NCI-H345 treated with DMSO at 0.1 percent for 48 hours (cell line): Measurements from ENCODE around the gene INHBA.

Source experiments
- DNase-seq: peaks from one replicate; lab custom pipeline; 2025; ENCODE audit not compliant: unreplicated experiment; lab: John Stamatoyannopoulos, UW

The INHBA gene

DNA sequence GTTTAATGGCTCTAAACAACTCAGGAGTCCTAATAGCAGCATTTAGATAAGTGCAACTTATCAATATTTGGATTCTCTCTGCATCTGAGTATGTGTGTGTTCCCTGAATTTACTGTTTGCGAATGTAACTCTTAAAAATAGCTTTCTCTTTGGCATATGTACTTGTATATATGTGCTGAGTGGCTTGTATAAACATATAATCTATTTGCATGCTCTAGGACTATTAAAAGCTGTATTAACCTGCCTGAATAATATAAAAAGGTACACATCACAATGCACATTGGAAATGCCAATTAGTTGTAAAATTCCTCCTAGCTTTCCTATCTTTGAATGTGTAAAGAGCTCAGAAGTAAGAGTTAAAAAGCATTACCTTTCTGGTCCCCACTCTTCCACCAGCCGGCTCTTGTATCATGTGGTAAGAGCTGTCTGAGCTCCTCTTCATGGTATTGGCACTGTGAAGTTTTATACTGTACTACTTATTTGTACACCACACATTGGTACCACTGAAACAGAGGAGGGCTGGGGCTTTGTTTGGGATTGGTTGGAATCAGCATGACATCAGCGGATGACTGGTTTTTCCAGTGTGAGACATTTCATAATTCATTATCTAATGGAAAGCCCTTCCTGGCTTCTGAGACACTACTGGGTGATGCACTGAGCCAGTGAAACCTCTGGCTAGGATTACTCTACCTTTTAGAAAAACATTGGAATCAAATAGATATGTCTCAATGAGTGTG, at the start of gene INHBA:
Gene INHBA, minus strand, starts transcription at position 456 of the 737 bp plus-strand sequence. CDS start 2,716 bp downstream, outside the sequence.
- DNase-seq: no peak

- DNase-seq: no peak
These were observed 49.7 kb upstream of the INHBA start for GRCh38 chr7:41752615-41753014.

DNA sequence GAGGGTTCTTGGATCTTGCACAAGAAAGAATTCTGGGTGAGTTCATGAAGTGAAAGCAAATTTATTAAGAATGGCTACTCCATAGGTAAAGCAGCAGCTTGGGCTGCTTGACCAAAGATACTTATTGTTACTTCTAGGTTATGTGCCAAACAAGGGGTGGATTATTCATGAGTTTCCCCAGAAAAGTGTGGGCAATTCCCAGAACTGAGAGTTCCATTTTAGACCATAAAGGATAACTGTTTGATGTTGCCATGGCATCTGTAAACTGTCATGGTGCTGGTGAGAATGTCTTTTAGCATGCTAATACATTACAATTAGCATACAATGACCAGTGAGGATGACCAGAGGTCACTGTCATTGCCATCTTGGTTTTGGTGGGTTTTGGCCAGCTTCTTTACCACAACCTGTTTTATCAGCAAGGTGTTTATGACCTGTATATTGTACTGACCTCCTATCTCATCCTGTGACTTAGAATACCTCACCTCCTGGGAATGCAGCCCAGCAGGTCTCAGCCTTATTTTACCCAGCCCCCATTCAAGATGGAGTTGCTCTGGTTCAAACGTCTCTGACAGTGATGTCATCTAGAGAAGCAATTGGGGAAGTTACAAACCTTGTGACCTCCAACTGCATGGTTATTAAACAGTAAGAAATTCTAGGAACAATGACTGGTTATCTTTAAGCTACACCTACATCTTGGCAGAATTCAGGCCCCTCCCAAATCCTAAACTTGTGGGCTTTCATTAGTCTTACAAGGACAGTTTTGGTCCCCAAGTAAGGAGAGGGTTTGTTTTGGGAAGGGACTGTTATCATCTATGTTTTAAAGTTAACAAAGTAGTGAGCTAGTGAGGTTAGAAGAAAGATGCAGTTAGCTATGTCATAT, 48.0 kb upstream of the INHBA start:
- no peak for DNase-seq

DNA sequence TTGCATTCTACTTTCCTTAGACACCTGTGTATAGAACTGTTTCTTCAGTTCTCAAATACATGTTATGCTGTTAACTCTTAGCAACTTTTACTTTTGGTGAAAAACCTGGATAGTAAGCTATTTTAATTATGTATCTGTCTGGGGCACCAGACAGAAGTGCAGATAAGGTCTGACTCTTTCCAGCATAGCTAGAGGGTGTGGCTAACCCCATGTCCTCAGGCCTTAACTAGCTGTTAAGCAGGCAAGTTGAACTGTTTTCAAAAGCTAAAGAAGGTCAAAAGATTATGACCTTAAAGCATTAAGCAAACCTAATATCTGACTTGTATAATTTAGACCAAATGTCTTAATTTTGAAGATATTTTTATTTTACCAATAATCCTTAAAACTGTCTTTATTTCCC, 45.1 kb upstream of the INHBA start:
- DNase-seq: no peak

GRCh38 chr7:41745451-41745850, 42.6 kb upstream of the INHBA start:
- DNase-seq: no peak

- no peak for DNase-seq
These were observed 41.3 kb upstream of the INHBA start for GRCh38 chr7:41744161-41744560.

DNA sequence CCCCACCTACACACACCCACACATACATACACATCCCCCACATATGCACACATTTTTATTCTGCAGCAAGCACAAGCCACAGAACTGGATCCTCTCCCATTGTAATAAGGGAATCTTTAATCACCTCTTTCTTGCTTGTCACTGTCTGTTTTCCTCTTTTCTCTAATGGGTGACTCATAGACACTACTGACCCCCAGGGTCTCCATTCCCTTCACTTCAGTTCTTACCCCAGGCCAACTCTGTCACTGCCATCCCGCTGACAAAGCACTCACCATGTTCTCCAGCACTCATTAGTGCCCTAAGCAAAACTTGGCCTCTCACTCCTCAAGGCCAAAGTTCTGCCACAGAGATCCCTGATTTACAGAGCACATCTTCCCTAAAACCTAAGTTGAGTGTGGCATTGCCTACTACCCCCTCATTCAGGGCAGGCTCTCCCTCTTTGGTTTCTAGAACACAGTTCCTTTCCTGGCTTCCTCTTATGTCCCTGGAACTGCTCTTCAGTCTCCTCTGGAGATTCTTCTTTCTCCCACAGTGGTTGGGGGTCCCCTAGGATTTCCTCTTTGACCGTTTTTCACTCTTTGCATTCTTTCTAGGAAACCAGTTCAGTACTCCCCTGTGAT, 39.6 kb upstream of the INHBA start:
- DNase-seq: no peak

DNA sequence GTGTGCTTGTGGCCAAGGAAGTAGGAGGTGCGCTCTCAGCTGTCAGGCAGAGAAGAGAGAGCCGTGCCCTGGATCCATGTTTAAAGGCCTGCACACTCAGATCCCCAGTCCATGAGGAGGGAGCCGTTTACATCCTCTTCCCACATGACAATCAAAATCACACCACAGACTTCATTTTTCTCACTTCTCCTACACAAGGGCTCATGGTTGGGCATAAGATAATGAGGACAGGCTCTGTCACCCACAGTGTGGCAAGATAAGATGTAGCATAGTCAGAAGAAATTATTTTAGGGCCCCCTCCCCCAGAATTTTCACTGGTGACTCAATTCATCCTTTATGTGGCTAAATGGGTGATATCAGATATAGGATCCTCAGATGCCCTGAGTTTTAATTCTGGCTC, 35.9 kb upstream of the INHBA start:
- no peak for DNase-seq

DNA sequence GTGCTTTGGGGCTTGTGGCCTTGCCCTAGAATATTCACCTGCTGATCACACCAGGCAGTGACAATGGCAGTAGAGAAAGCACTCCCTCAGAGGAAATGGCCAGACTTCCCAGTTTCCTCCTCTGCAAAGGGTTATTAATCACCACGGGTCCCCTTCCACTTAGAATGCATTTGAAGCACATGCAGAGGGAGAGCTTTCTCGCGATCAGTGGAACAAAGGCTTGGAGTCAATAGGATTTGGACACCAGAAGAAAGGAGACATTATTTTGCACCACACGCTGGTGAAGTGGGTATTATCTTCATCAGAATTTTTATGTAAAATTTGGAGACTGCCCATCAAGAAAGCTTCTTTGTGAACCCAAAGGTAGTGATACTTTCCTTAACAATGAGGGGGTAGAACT, 35.4 kb upstream of the INHBA start:
- DNase-seq: no peak

DNA sequence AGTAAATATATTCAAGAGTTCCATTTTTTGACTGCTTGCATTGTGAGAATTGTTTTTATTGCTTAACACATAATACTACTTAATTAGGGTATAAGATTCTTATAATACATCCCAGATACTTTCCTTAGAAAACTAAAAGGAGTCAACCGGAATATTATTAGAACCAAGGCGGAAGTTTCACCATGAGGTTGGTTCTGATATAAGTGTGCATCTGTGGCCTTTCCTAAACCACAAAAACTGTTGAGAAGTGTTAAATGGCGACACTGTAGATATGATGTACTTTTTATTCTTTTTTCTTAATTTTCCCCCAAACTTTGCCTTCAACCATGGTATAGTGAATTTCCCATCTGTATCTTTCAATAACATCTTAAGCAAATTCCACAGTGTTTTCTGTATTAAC, 32.3 kb upstream of the INHBA start:
- no peak for DNase-seq

GRCh38 chr7:41732843-41733306, 30.0 kb upstream of the INHBA start:
- no peak for DNase-seq

- no peak for DNase-seq
These were observed 29.5 kb upstream of the INHBA start for GRCh38 chr7:41732436-41732785.

DNA sequence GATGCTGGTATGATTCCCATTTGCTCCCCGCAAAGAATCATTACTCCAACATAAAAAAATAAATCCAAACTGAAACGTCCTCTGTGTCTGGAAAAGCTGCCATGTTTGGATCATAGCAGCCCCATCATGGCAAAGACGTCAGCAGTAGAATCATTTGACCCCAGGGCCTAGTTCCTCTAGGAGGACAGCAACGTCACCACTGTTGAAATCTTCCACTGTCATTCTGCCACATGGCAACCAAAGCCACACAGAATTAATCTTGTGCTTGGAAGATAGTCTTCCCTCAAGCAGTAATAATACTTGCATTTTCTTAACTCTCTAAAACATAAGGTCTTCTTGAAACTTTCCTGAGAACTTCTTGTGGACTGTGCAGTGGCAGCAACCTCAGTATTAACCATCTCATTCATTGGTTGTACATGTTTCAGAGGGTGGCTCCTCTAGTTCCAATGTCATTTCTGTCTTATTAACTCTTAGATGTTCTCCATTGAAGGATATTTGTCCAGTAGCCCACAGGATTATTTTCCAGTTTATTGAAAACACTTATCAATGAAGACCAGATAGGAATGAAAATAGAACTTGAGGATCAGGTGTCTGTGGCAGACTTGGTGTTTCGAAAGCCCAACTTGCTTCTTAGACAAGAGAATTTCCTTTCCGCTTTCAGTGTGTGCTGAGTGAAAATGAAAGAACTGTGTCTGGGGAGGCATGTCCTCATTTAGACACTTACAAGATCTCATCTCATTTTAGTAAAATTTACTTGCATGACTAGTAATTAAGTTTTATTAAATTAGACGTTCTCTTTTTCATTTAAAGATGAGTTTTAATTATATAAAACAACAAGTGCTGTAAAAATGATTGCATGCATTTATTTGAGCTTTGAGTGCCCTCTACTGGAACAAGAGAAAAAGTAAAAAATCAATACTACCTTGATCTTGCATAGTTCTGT, 28.9 kb upstream of the INHBA start:
- no peak for DNase-seq

DNA sequence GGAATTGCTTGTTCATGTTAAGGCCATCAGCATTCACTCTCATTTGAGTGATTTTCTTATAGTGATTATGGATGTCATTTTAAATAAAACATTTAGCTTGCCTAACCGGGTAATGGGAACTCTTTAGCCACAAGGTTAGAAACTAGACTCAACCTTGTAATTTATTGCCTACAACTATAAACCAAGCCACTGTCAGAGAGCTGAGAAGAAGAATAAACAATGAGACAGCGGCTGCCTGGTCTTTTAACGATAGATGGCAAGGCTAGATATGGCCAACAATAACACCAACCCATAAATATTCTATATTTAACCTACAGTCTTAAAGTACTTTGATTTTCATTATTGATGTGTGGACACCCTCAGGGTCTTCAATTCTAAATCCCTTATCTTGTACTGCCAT, 27.8 kb upstream of the INHBA start:
- no peak for DNase-seq

GRCh38 chr7:41730161-41730560, 27.3 kb upstream of the INHBA start:
- no peak for DNase-seq

DNA sequence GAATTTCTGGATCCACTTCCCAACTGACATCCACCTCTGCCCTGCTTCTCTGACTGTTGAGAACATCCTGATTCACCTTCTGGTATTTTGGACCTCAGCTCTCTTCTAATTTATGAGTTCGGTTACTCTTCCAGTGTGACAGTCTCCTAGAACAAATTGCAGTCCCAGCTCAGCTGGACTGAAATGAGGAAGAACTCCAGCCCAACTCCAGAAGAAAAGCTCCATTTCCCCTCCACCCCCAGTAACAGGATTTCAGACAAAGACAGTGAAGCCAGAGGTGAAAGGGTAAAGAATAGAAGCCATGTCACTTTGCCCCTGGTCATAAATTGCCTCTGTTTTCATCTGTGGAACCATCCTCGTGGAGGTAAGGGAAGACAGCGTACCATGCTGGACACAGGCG, 26.2 kb upstream of the INHBA start:
- DNase-seq: no peak

GRCh38 chr7:41725013-41725412, 22.1 kb upstream of the INHBA start:
- DNase-seq: no peak

DNA sequence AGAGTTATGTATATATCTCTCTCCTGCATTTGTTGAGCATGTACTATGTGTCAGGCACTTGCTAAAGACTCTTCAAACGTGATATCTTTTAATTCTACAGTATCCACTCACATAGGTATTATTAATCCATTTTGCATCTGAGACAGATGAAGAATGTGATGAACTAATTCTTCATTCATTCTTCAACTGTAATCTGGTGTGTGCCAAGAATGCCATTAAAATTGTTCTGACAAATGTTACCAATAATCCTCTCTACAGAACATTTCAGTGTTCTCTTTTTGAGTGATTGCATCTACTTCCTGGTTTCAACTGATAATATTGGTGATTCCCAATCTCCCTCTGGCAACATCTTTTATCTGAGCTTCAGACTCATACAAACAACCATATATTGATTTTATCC, 18.0 kb upstream of the INHBA start:
- no peak for DNase-seq

- DNase-seq: no peak
These were observed 17.2 kb upstream of the INHBA start for GRCh38 chr7:41720046-41720445.

GRCh38 chr7:41716691-41717090, 13.8 kb upstream of the INHBA start:
- no peak for DNase-seq

GRCh38 chr7:41715000-41715399, 12.1 kb upstream of the INHBA start:
- no peak for DNase-seq
